Astrocyte of the cerebellum (primary cell): ENCODE measurements around the gene NAA10.
A peak's percentile ranks its signal among the peaks of the same experiment; 100 is the strongest.

Experiments used
- DNase-seq: peaks from one replicate; pipeline ENCODE4 v3.0.0-alpha.2; 2011; ENCODE audit warnings: low read depth
- H3K4me3 ChIP-seq: 2 replicates; pipeline ENCODE4 v1.5.1; 2011; ENCODE audit warnings: mild to moderate bottlenecking, low read depth, low read length, moderate library complexity
- in situ Hi-C: cut with HindIII; loops from 2 replicates; pipeline ENCODE4 v1.10.0; 2017; ENCODE audit warnings: low sequenced_read_pairs
- TF ChIP-seq, protein P1 (sequence below): IDR thresholded peaks from 2 replicates; pipeline ENCODE4 v1.5.1; 2012; ENCODE audit warnings: low read length, low read depth, moderate library complexity, mild to moderate bottlenecking; ENCODE audit errors: missing control alignments

NAA10 gene

DNA sequence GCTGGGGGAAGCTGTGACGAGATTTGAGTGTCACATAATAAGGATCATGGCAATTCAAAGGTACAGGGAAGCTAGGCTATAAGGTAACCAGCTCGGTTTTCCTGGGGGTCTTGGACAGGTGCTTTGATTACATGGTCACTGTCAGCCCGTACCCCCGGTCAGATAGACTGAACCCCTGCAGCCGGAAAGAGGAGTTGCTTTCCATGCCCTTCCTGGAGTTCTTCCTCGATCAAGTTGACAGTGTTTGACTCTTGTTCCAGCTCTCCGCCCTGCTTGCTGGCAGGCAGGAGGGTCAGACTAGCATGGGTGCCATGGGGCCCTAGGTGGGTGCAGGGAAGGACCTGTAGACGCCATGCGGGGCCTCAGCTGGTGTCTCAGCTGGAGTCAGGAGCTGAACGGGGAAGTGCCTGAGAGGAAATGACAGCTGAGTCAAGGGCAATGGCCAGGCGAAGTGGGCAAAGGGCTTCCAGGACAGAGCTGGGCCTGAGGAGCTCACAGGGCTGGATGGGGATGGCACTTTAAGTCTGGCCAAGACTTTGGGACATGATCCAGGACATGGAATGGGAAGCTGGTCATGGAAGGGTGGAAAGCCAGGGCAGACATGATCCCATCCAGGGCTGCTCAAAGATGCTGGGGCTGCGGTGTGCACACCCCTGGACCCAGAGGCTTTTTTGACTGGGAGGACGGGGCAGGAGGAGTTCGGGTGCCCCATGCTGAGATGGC, 39.3 kb upstream of the NAA10 start:
- no peak for DNase-seq
- TF ChIP-seq, protein P1, sequence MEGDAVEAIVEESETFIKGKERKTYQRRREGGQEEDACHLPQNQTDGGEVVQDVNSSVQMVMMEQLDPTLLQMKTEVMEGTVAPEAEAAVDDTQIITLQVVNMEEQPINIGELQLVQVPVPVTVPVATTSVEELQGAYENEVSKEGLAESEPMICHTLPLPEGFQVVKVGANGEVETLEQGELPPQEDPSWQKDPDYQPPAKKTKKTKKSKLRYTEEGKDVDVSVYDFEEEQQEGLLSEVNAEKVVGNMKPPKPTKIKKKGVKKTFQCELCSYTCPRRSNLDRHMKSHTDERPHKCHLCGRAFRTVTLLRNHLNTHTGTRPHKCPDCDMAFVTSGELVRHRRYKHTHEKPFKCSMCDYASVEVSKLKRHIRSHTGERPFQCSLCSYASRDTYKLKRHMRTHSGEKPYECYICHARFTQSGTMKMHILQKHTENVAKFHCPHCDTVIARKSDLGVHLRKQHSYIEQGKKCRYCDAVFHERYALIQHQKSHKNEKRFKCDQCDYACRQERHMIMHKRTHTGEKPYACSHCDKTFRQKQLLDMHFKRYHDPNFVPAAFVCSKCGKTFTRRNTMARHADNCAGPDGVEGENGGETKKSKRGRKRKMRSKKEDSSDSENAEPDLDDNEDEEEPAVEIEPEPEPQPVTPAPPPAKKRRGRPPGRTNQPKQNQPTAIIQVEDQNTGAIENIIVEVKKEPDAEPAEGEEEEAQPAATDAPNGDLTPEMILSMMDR: no peak
- in situ Hi-C loops: no loop called here
- no peak overlapping the region for H3K4me3 ChIP-seq

DNA sequence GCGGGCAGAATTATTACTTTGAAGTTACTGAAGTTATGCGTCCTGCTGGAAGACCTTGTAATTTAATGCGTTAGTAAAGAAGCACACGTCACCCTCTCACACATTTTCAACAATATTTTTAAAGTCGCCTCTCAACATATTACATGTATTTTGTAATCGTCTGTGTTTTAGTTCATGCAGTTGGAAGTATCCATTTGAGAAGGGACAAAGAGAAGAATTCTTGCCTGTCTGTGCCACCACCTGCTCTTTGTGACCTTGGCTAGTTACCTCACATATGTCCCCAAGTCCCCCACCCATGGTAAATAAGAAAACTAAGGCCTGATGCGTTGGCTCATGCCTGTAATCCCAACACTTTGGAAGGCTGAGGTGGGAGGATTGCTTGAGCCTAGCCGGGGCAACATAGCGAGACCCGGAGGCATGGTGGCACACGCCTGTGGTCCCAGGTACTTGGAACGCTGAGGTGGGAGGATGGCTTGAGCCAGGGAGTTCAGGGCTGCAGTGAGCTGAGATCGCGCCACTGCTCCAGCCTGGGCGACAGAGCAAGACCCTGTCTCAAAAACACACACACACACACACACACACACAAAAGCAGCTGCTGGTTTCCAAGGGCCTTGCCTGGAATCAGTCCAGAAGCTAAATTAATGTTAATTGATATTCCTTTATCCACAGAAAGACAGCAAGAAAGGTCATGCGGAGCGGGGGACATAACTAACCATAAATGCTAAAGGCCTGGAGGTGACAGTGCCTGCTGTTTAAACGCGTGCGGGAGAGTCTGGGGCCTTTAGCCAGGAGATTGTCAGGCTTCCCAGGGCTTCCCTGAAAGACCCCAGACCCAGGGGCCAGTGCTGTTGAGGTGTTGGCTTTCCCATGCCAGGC, 38.5 kb upstream of the NAA10 start:
- H3K4me3 ChIP-seq: peak overlapping the region; percentile 42
- in situ Hi-C loops: no loop called here
- DNase-seq: no peak
- TF ChIP-seq, protein P1: no peak

DNA sequence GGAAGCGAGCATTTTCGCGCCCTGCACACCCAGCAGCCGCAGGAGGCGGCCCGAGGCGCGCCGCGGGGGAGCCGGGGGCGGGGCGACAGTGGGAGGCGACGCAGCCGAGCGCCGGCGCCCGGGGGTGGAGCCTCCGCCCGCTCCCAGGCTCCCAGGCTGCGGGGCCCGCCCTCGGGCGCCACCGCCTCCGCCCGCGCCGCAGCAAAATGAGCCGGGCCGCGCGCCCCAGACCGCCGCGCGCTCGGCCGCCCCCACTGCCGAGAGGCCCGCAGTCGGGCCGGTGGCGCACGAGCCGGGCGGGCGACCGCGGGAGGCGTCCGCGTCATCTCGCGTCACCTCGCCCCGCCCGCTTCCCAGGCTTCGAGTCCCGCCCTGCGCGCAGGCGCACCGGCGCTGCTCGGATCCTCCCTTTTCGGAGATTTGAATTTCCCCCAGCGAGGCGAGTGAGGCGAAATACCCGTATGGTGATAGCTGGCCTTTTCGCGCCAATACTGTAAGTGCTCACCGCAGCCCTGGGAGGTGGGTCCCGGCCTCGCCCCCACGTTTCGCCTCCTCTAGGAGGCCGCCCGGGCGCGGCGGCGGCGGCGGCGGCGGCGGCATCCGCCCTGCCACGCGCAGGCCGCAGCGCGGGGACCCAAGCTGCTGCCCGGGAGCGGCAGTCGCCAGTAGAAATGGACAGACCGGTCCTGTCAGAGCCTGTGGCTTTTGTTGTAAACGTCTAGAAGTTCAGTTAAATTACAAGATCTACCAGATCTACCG, 37.7 kb upstream of the NAA10 start, which contains the start of gene TMEM187:
Gene TMEM187, plus strand, starts transcription at position 387 of the 759 bp plus-strand sequence. CDS start 9,309 bp downstream, outside the sequence.
- H3K4me3 ChIP-seq: peak within 1 kb of the TSS; percentile 85
- peak; percentile 60 for DNase-seq
- in situ Hi-C loops: no loop called here
- TF ChIP-seq, protein P1: no peak

DNA sequence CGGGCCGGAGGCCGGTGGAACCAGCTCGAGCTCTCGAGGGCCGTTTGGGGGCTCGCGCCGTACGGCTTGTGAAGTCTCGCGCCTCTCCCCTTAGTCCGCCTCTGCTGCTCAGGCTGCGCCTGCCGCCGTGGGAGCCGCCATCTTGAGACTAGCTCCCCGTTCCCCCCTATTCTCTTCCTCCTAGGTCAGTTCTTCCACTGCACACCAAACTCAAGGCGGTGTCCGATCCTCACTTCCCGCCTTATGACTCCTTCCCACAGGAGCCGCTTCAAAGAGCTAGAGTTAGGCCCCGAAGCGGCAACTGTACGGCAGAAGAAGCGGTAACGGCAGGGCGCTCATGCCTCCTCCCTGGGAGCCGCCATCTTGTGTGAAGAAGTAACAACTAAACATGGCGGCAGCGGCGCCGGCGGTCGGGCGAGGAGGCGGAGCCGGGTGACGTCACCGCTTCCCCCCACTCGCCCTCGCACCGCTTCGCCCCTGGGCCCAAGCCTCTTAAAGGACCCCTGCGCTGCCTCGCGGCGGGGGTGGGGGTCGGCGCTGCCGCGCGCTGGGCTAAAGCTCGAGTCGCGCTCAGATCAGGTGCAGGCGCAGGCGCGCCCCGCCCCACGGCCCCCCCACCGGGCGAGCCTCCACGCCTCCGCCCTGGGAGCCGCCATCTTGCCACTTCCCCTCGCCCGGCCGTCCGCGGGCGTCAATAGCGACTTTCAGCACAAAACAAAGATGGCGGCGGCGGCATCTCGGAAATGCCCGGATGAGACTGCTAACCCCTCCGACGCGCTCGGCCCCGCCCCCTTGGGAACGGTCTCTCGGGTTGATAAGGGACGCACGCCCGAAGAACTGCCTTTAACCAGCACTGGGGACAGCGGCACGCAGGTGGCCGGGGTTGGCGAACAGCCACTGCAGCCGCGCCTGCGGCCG, 36.9 kb upstream of the NAA10 start, which contains the start of gene HCFC1:
Gene HCFC1, minus strand, starts transcription at position 369 of the 918 bp plus-strand sequence. CDS start 978 bp downstream, outside the sequence.
- TF ChIP-seq, protein P1: no peak
- in situ Hi-C loops: no loop called here
- DNase-seq: peak; percentile 75
- peak within 1 kb of the TSS; percentile 85 for H3K4me3 ChIP-seq

DNA sequence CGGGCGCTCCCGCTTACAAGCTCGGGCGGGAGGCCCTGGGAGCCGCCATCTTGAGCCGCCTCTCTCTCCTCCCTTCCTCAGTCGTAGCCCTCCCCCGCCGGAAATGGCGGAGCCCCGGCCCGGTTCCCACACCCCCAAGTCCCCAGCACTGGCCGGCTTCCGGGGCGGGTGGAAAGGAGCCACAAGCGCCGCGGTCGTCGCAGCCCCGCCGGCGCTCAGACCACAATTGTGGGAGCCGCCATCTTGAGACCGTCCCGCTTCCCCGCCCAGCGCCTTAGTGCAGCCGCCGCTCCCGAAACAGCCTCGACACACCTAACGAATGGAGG, 36.2 kb upstream of the NAA10 start:
- TF ChIP-seq, protein P1: no peak
- in situ Hi-C loops: no loop called here
- DNase-seq: peak; percentile 60
- H3K4me3 ChIP-seq: peak overlapping the region; percentile 85
